Stimulated activated CD4-positive, alpha-beta T cell treated with anti-CD3 and anti-CD28 coated beads, Interleukin-1b, Interleukin-23, amount 100 ng/mL, for 4 hours (primary cell): ENCODE results near the gene AWAT1.
"Not testable (repeated sequence)": the region's sequence is repeated elsewhere in the genome, so short reads cannot be mapped to it uniquely, and the experiment has no call there.

ENCODE experiments used
- DNase-seq, 2 donors: peaks; one replicate each; pipeline ENCODE4 v3.0.0-alpha.2; 2020; ENCODE audit warnings: low read depth in 2 of 2

Gene AWAT1

GRCh38 chrX:70262952-70263567 is 28.6 kb downstream of the AWAT1 start:
- DNase-seq = peak; percentile 2 to 4

GRCh38 chrX:70264784-70265183 is 30.3 kb downstream of the AWAT1 start:
- DNase-seq = no peak

DNA sequence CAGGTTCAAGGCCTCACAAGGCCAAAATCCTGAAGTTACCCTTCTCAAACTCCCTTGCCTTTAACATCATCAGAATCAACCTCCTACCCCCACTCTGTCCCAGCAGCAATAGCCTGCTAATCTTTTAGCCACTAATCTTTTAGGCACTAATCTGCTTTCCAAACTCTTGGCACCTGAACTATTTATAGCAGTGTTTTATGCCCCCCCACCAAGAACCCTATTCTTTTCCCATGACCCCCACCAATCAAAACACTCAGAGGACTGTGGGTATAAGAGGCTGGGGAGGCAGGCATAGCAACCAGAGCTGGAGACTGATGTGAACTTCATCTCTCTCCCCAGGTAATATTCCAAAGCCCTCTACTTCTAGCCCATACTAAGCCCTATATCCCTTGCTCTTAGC is 33.6 kb downstream of the AWAT1 start, which contains the start of gene ARR3:
ARR3 (plus strand) TSS at position 301 of the 400 bp plus-strand sequence. CDS start 1,052 bp downstream, outside the sequence.
- DNase-seq = no peak

DNA sequence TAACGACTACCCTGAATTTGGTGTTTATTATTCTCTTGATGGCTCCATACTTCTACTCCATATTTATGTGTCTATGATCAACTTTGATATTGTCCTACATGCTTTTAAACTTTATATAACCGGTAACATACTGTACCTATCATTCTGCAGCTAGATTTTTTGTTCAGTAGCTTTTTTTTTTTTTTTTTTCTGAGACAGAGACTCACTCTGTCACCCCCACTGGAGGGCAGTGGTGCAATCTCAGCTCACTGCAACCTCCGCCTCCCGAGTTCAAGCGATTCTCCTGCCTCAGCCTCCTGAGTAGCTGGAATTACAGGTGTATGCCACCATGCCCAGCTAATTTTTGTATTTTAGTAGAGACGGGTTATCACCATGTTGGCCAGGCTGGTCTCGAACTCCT is 39.6 kb downstream of the AWAT1 start:
- not testable (repeated sequence) for DNase-seq

DNA sequence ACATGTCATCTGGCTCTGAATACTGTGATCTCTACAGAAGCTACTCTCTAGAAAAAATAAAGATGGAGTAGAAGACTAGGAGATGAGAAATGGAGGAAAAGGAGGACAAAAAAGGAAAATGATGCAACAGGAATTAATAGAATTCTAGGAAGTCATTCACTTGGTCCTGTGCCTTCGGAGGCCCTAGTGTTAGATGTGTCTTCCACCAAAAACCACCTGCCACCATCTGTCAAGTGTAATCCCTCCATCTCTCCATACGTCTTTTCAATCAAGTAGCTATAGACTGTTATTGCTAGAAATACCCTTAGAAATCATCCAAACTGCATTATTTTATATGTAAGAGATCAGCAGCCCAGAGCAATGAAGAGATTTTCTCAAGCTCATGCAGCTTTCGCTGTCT is 44.6 kb downstream of the AWAT1 start:
- no peak for DNase-seq

- DNase-seq = no peak
Observed at GRCh38 chrX:70280573-70280972, 46.1 kb downstream of the AWAT1 start.

GRCh38 chrX:70281951-70282350 is 47.5 kb downstream of the AWAT1 start, which contains the start of gene RAB41:
Gene RAB41, plus strand, starts transcription at chrX:70282172. Its CDS starts 46 bp downstream, at chrX:70282218.
- no peak for DNase-seq

DNA sequence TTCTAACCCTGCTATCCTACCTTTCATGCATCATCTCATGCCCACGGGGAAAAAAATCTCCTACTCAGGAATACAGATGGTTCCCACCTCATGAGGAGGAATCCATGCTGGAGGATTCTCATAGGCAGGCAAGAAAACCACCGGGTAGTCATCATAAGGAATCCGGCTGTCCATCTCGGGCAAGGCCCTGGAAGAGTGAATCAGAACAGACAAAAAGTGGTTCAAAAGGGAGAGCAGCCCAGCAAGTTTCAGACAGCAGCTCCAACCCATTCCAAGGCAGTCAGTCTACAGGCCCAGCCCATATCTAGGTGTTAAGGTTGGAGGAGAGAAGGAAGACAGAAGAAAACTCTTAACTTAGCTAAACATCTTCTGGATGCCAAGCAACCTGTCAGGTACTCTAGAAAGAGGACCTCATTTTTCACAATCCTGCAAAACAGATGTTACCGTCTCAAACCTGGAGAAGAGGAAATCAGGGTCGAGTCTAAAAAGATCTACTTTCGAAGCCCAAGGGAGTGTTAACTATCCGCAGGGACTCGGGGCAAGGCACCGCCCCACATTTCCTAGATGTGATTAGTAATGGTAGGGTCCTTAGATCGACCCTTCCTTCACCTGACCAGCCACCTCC is 54.8 kb downstream of the AWAT1 start:
- DNase-seq = no peak
